Measurements from ENCODE around the gene GJB5.
"Not testable (repeated sequence)": the region's sequence is repeated elsewhere in the genome, so short reads cannot be mapped to it uniquely, and the experiment has no call there.

Gene GJB5

GRCh38 chr1:34745666-34746065 lies 9.2 kb upstream of the GJB5 start:
- no peak for DNase-seq (ENCODE audit: low read depth)

- DNase-seq (ENCODE audit: low read depth), result no peak
Measured at GRCh38 chr1:34746101-34746500, 8.7 kb upstream of the GJB5 start.

GRCh38 chr1:34746785-34747637 lies 7.8 kb upstream of the GJB5 start:
- DNase-seq (ENCODE audit: low read depth), result no peak

GRCh38 chr1:34747638-34747941 lies 7.3 kb upstream of the GJB5 start:
- DNase-seq (ENCODE audit: low read depth), result no peak

GRCh38 chr1:34749992-34750391 lies 4.9 kb upstream of the GJB5 start:
- no peak for DNase-seq (ENCODE audit: low read depth)

- no peak for DNase-seq (ENCODE audit: low read depth)
Measured at GRCh38 chr1:34750610-34751009, 4.2 kb upstream of the GJB5 start.

GRCh38 chr1:34753163-34753562 lies 1.7 kb upstream of the GJB5 start:
- DNase-seq (ENCODE audit: low read depth), result no peak

GRCh38 chr1:34755961-34756360 lies 1.1 kb downstream of the GJB5 start:
- DNase-seq (ENCODE audit: low read depth), result no peak

GRCh38 chr1:34757386-34757785 lies 2.5 kb downstream of the GJB5 start:
- DNase-seq (ENCODE audit: low read depth), result no peak

- DNase-seq (ENCODE audit: low read depth), result no peak
Measured at GRCh38 chr1:34758751-34759150, 3.9 kb downstream of the GJB5 start.

- no peak for DNase-seq (ENCODE audit: low read depth)
Measured at GRCh38 chr1:34759503-34760357, 4.9 kb downstream of the GJB5 start, which contains the start of gene GJB4. GJB4 (plus strand) TSS chr1:34759740; CDS start chr1:34761255, 1,515 bp downstream.

- DNase-seq (ENCODE audit: low read depth), result no peak
Measured at GRCh38 chr1:34761176-34761761, 6.4 kb downstream of the GJB5 start.

- DNase-seq (ENCODE audit: low read depth), result no peak
Measured at GRCh38 chr1:34761776-34762307, 7.0 kb downstream of the GJB5 start.

GRCh38 chr1:34762474-34763141 lies 7.8 kb downstream of the GJB5 start:
- no peak for DNase-seq (ENCODE audit: low read depth)

- DNase-seq (ENCODE audit: low read depth), result no peak
Measured at GRCh38 chr1:34763142-34763781, 8.4 kb downstream of the GJB5 start.

GRCh38 chr1:34768856-34769255 lies 14.0 kb downstream of the GJB5 start:
- DNase-seq (ENCODE audit: low read depth), result no peak

- no peak for DNase-seq (ENCODE audit: low read depth)
Measured at GRCh38 chr1:34770891-34771504, 16.2 kb downstream of the GJB5 start.

- no peak for DNase-seq (ENCODE audit: low read depth)
Measured at GRCh38 chr1:34771573-34772371, 16.9 kb downstream of the GJB5 start.

GRCh38 chr1:34773114-34773513 lies 18.3 kb downstream of the GJB5 start:
- DNase-seq (ENCODE audit: low read depth), result not testable (repeated sequence)

GRCh38 chr1:34774957-34775356 lies 20.1 kb downstream of the GJB5 start:
- no peak for DNase-seq (ENCODE audit: low read depth)
